Glutamatergic neuron (in vitro differentiated cells): ENCODE data around the gene L3MBTL4. TPM values are rescaled to one million over a fixed set of nuclear protein-coding genes. Genes with fewer than 3 reads are reported as not detected.

Experiments
- DNase-seq: peaks from one replicate; pipeline ENCODE4 v3.0.0; 2022
- H3K27ac Mint-ChIP-seq: one replicate; pipeline ENCODE4 v1.8.0; 2020; ENCODE audit warnings: mild to moderate bottlenecking, mixed read lengths, inconsistent platforms; ENCODE audit not compliant: unreplicated experiment
- H3K27me3 Mint-ChIP-seq: one replicate; pipeline ENCODE4 v1.8.0; 2020; ENCODE audit warnings: mild to moderate bottlenecking, moderate library complexity, mixed read lengths, inconsistent platforms; ENCODE audit not compliant: unreplicated experiment
- H3K36me3 Mint-ChIP-seq: one replicate; pipeline ENCODE4 v1.8.0; 2020; ENCODE audit warnings: mild to moderate bottlenecking, mixed read lengths, inconsistent platforms; ENCODE audit not compliant: unreplicated experiment
- H3K4me1 Mint-ChIP-seq: one replicate; pipeline ENCODE4 v1.8.0; 2020; ENCODE audit warnings: mild to moderate bottlenecking, low read depth, mixed read lengths, inconsistent platforms; ENCODE audit not compliant: unreplicated experiment
- H3K4me3 Mint-ChIP-seq: one replicate; pipeline ENCODE4 v1.8.0; 2020; ENCODE audit warnings: mild to moderate bottlenecking, mixed read lengths, inconsistent platforms; ENCODE audit not compliant: unreplicated experiment
- H3K9me3 Mint-ChIP-seq: one replicate; pipeline ENCODE4 v1.8.0; 2020; ENCODE audit warnings: mild to moderate bottlenecking, moderate library complexity, mixed read lengths, inconsistent platforms; ENCODE audit not compliant: unreplicated experiment
- CTCF ChIP-seq: fragments of 200-600 bp; sonication (generic); IDR thresholded peaks from one replicate; pipeline ENCODE4 v1.5.0; 2021; ENCODE audit not compliant: partially characterized antibody, unreplicated experiment
- microRNA-seq: library from miRNA; unstranded; fragments of <30 nt; microRNA quantifications from one replicate; pipeline ENCODE4, GENCODE V29; 2020; ENCODE audit not compliant: unreplicated experiment
- total RNA-seq: library from RNA; stranded (reverse); fragmentation: NEBNext Ultra II Directional; extraction: Animal tissue kit (Norgen Biotek cat#: 25700); gene quantifications from one replicate; pipeline ENCODE4 v1.2.1, GENCODE V29; 2021; ENCODE audit not compliant: unreplicated experiment

Gene L3MBTL4
- total RNA-seq, 1 donor from 2014 or later: 0.32 TPM

- TF ChIP-seq CTCF: no peak
- Mint-ChIP-seq H3K4me1 (peaks cover 9% of the 10 kb centered on the region), H3K9me3 (no peaks in the 10 kb centered on the region), H3K4me3 (no peak overlapping the region), H3K36me3 (no peaks in the 10 kb centered on the region), H3K27ac (no peak overlapping the region), H3K27me3 (no peaks in the 10 kb centered on the region)
- DNase-seq: no peak
Measured at GRCh38 chr18:5914951-5915350, 499.8 kb downstream of the L3MBTL4 start.

GRCh38 chr18:5914016-5914415, 500.7 kb downstream of the L3MBTL4 start:
- Mint-ChIP-seq H3K9me3 (no peaks in the 10 kb centered on the region), H3K4me1 (peaks cover 9% of the 10 kb centered on the region), H3K4me3 (no peak overlapping the region), H3K27me3 (no peaks in the 10 kb centered on the region), H3K36me3 (no peaks in the 10 kb centered on the region), H3K27ac (no peak overlapping the region)
- DNase-seq: no peak
- no peak for TF ChIP-seq CTCF

- DNase-seq: no peak
- Mint-ChIP-seq H3K9me3 (no peaks in the 10 kb centered on the region), H3K4me1 (peaks cover 9% of the 10 kb centered on the region), H3K27ac (no peak overlapping the region), H3K4me3 (no peak overlapping the region), H3K36me3 (no peaks in the 10 kb centered on the region), H3K27me3 (no peaks in the 10 kb centered on the region)
- TF ChIP-seq CTCF: no peak
Measured at GRCh38 chr18:5912566-5912965, 502.1 kb downstream of the L3MBTL4 start.

- H3K4me3 Mint-ChIP-seq: no peak overlapping the region
- H3K4me1 Mint-ChIP-seq: peaks cover 11% of the 10 kb centered on the region
- no peaks in the 10 kb centered on the region for H3K27me3 Mint-ChIP-seq
- H3K36me3 Mint-ChIP-seq: no peaks in the 10 kb centered on the region
- no peak overlapping the region for H3K27ac Mint-ChIP-seq
- DNase-seq: no peak
- no peak for TF ChIP-seq CTCF
- no peaks in the 10 kb centered on the region for H3K9me3 Mint-ChIP-seq
Measured at GRCh38 chr18:5909125-5909524, 505.6 kb downstream of the L3MBTL4 start.

Small RNA genes lying within 50 kb of the gene (microRNA-seq; reads per million reads assigned to microRNA genes)
- gene MIR4317: not detected
